ENCODE results near the gene BIRC3.

The BIRC3 gene

DNA sequence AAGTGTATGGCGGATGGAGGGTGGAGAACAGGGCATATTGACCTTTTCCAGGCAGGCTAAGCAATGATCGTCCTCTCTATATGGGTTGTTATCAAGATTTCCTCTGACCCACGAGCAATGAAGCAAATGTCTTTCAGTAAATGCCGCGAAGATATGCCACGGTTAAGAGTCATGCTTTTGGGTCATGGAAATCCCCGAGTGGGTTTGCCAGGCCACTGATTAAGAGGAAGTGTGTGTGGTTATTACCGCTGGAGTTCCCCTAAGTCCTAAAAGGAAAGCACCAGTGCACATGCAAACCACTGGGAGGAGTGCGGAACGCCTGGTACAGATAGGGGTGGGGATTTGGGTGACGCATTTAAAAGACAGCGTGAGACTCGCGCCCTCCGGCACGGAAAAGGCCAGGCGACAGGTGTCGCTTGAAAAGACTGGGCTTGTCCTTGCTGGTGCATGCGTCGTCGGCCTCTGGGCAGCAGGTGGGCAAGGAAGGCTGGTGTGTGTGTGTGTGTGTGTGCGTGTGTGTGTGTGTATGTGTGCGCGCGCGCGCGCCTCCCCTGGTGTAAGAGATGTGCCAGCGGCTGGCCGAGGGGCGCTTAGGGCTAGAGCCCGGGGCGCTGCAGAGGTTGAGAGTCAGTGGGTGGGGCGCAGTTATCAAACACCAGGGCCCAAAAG, at the start of gene BIRC3:
BIRC3 (plus strand) TSS at position 386 of the 669 bp plus-strand sequence. CDS start 7,026 bp downstream, outside the sequence.
- peak; percentile 88 for DNase-seq (ENCODE audit: low read depth)

DNA sequence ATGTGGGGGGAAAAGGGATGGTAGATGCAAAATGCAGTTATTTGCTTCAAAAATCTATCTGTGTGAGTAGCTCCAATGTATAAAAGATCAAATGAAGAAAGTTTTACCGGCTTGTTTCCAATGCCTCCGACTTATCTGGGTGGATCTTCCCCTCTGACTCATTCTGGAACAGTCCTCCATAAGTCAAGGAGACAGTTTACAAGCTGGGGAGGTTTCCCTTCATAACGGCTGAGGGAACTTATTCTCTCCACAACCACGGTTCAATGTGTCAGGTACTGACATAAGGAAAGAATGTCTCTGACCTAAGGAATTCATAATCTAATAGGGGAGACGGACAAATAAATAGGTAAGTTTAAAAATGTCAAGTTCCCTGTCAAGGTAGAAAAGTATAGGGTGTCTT, 49.7 kb upstream of the BIRC3 start:
- DNase-seq (ENCODE audit: low read depth), result peak; percentile 58

DNA sequence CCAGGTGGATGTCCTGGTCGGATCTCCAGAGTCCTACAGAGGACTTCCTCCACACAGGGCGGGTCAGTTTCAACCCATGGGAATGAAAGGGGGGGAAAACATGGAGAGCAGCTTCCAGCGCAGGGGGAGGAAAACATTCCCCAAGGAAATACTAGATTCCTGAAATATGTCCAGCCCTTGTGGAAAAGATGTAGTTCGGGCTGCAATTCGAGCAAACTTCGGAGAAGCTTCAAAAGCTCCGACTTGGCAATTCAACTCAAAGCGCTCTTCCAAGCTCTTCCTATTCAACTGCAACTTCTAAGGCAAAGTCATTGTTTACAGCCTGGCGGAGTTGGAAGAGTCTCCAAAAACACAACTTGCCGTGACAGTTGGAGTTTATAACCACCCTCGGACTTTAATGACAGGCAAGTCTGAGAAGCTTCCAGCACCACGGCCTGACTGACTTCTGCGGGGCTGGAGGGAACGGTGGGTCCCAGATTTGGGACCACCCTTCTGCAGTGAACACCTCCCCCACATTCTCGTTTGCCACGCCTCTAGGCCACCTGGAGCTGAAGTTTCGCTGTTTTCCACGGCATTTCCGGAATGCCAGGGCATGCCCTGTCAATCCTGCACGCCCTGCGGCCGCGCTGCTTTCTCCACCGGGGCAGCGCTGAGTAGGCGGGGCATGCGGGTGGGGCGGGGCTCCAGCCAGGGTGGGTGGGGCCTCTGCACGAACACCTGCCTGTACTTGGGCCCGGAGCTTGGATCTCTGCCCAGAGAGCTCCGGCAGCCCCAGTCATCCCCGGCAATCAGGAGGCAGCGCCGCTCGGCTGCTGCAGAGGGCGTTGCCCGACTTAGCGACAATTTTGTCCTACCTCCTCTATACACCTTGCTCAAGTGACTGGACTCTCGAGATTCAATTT, 49.0 kb upstream of the BIRC3 start:
- peak; percentile 60 for DNase-seq (ENCODE audit: low read depth)

DNA sequence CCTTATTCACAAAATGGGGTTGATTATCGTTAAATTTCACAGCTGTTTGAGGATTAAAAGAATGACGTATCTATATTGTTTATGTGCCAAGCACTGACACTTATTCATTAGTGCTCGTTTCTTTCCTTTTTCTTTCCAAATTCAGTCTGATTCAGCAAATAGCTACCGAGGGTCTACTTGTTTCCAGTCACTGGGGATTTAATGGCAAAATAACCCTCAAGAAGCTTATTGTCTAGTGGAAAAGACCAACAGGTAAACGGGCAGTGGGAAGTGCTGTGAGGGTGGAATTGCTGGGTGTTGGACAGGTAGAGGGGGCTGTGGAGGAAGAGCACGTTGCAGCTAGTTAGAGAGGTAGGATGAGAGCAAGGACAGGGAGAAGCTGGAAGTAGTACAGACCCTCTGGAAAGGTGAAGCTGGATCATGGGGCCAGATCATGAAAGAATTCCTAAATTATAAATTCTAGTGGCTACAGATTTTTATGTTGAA, 48.3 kb upstream of the BIRC3 start:
- no peak for DNase-seq (ENCODE audit: low read depth)

DNA sequence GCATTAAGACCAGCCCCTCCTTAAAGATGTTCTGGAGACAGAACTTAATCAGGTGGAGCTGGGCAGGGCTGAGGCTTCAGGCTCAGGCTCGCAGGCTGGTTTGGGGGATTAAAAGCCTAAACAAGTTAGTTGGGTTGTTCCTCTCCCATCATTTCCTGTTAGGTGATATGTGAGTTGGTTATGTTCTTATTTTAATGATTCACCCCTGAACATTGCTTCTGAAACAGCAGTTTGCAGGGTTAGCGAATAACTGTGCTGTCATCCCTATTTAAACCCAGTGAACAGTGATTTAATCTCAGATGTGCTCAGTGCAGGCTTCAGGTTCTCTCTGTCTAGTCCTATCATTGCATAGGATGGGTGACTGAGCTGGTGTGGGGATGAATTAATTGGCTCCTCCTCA, 47.4 kb upstream of the BIRC3 start:
- DNase-seq (ENCODE audit: low read depth), result no peak

DNA sequence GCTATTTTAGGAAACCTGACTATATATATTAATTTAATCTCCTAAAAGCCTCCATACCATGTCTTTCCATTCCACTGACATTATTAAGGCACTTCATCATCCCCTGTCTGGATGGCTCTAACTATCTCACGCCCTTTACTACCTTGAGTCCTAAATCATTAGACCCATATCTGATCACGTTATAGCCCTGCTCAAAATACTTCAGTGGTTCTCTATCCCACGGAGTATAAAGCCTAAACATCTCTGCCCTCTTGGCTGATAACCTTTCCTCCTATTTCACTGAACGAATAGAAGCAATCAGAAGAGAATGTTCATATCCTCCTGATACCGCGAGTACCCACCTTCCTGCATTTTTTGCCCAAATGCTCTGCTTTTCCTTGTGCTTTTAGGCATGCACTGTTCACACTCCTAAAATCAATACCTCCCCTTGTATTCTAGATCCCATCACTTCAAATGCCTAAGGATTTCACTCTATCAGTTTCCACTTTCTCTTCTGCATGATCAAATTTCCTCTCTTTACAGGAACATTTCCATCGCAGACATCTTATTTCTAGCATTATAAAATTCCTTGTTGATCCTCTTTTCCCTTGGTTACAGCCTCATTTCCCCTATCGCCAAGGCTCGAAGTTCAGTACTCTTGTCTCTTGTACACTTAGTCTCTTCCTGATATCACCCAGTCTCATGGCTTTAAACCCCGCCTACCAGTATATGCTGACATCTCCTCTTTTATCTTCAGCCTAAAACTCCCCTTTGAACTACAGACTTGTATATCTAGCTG, 45.0 kb upstream of the BIRC3 start:
- DNase-seq (ENCODE audit: low read depth), result no peak

DNA sequence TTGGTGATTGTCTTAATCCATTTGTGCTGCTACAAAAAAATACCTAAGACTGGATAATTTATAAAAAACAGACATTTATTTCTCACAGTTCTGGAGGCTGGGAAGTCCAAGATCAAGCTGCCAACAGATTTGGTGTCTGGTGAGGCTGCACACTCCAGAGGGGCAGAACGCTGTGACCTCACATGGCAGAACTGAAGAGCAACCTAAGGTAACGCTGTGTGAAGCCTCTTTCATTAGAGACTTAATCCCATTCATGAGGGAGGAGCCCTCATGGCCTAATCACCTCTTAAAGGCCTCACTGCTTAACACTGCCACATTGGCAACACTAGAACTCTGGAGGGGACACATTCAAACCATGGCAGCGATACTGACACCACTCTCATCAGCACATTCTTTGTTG, 42.7 kb upstream of the BIRC3 start:
- no peak for DNase-seq (ENCODE audit: low read depth)

DNA sequence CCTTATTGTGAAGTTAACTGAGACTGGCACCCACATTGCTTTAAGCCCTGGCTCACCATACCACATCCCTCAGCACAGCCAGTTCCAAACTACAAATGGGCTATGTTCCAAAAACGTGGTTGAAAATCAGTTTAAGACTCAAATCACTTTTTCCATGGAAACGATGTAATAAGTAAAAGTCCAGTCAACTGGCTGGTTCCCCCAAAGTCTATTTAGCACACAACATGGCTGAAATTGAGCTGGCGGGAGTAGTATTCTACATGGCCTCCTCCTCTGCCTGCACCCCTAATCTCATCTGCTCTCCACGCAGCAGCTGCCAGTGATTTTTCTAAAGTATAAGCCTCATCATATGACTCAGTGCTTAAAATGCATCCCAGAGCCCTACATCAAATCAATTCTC, 40.9 kb upstream of the BIRC3 start:
- DNase-seq (ENCODE audit: low read depth), result peak; percentile 71

DNA sequence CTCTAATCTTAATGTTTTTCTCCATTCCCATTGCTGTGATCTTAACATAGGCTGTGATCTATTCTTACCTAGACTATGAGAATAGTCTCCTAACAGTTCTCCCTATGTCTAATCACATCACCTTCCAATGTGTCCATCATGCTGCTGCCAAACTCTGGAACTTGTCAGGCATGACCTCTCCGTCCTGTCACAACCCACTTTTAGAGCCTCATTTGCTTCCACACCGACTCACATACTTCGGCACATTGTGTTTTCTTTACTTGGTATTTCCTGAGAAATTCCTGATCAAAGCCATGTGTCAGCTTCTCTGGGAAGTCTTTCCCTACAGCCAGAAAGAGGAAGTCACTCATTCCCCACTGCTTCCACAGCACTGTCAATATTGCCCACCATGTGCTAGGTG, 40.5 kb upstream of the BIRC3 start:
- peak; percentile 18 for DNase-seq (ENCODE audit: low read depth)

DNA sequence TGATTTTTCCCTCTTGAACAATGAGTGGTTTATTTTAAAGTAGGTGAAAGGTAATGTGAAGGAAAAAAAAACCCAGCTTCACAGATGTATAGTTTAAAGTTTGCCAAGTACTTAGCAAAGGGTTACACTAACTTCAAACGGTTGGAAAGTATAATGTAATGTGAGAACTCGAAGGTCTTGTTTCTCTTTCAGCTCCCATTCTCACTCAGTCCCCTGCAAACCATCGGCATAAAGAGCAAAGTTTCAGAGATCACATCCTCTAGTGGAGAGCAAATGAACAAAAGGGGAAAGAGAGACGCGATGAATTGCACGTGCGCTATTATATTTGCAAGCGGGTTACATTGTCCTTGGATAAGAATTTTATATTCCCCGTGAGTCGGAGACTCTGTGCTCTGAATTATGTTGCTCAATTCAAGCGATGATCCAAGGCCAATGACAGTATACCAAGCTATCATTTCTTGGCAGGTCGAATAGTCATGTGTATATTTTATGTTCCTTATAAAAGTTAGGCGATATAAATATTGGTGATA, 37.6 kb upstream of the BIRC3 start:
- DNase-seq (ENCODE audit: low read depth), result peak; percentile 76

DNA sequence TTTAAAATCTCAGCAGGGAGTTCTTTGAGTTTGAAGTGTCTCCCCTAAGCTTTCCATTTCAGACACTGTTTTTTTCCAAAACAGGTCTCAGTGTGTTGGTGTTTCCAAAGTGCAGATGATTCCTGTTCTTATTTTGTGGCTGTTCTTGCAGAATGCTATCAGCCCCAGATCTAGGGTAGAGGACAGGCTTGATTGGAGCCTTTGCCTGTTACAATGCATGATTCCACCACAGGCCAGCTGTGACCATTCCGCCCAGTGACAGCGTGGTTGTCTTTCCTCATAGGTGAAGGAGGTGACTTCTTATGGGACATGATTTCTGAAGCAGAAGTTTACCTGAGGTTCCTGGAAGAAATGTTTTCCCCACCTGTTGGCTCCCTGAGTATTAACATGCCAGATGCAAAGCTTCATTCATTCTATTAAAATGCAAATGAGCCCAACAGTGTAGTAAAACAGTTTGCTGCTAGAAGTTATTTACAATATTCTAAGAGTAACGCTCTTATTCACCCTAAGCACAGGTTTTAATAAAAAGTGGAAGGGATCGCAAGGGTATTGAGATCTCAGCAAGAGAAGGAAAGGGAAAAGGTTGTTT, 36.9 kb upstream of the BIRC3 start:
- DNase-seq (ENCODE audit: low read depth), result no peak

DNA sequence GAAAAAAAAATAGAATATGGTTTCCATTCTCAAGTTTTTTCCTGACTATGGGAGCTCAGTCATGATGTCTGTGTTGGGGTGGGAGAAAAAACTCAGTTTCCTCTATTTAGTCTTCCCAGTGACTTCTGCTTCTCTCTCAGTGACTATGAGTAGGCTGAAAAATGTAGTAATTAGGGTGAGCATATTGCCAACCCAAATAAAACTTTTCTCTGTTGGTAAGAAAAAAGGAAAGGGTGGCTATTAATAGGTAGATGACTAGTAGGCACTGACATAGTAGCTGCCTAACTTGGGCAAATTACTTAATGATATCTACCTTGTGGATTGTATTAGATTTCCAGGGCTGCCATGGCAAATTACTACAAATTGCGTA, 34.2 kb upstream of the BIRC3 start:
- no peak for DNase-seq (ENCODE audit: low read depth)

DNA sequence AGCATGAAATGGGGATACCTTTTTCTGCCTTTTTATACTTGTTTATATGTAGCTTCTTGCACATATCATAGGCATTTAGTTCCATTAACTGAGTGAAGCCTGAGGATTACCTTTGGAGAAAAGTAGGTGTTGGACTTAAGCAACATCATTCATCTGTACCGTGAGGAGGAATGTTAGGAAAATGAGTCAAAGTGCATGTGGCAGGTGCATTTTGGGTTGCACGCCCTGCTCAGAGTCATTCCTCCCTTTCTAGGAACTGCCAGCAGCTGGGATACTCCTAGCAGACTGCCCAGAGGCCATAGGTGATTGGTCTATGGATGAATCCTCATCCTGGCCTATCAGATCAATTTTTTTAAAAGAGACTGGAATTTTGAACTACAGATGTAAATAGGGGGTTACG, 33.3 kb upstream of the BIRC3 start:
- DNase-seq (ENCODE audit: low read depth), result no peak

DNA sequence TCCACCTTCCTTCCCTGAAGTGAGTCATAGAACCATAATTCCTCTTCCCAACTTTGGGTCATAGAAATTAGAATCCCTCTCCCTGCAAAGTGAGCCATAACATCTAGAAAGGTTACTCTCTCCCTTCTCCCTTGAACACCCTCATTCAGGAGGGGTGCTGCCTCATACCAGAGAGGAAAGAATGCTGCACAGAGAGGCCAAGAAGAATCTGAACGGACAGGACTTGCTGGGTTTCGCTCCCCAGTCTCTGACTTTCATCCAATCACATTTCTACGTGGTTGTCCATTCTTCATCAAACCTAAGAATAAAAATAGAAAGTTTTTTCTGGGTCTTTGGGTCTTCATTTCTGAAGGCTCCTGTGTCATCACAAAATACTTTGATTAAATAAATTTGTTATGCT, 31.0 kb upstream of the BIRC3 start:
- no peak for DNase-seq (ENCODE audit: low read depth)

DNA sequence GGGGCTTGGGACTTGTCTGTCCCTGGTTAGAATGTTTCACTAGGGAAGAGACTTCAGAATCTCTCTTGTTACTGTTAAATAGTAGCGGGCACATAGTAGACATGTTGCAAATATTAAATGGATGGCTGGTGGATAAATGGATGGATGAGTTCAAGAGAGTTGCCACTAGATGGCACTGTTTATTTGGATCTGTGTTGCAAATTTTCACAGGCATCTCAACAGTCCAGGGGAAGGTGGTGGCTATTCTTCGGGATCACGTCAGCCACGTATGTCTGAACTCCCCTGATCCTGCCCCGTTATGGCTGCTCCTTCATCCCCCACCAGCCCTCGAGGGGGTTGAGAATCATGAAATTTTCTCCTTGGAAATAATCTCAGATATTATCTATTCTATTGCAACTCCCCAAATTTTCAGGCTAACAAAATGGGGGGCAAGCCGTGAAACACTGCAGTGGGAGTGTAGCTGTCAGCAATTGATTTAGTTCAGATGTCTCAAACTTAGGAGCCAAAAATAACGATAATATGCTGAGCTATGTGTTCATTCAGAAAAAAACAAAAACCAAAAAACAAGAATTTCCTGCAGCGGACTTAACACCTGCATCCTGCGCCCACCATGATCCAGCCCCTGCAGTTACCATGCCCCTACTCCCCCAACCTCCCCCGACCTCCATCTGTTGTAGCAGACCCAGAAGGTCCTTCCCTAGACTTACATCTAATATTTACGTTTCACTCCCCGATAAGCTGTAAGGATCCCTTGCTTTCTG, 29.1 kb upstream of the BIRC3 start:
- DNase-seq (ENCODE audit: low read depth), result peak; percentile 70

DNA sequence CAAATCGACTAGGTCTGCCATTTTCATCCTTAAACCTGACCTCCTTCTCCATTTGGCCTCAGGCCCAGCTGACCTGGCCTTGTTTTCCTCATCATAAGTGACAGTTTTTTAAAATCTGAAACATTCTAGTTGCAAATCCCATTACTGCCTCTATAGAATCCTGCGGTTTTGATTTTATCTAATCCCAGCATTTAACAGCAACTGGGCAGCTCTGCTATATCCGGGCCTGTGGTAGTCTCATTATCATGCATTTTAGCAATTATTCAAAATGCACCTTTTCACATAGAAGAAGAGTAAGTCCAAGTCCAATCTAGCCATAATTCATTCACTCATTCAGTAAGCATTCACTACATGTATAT, 28.6 kb upstream of the BIRC3 start:
- DNase-seq (ENCODE audit: low read depth), result no peak

DNA sequence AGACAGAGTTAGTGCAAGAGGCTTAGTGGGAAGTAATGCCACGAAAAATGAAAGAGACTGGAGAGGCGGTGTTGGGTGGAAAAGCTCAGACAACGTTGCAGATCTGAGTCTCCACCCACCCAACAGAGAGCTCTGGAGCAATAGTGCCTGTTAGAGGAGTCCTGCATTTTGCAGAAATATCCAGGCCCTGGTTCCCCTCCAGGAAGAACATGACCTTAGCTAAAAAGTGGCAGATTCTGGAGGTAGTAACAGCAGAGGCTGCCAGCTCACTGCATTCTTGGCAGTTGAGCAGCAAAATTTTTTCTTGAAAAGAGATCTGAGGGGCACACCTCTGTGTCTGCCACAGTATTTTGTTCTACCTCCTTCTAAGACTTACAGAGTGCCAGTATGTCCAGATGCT, 27.7 kb upstream of the BIRC3 start:
- DNase-seq (ENCODE audit: low read depth), result peak; percentile 50

DNA sequence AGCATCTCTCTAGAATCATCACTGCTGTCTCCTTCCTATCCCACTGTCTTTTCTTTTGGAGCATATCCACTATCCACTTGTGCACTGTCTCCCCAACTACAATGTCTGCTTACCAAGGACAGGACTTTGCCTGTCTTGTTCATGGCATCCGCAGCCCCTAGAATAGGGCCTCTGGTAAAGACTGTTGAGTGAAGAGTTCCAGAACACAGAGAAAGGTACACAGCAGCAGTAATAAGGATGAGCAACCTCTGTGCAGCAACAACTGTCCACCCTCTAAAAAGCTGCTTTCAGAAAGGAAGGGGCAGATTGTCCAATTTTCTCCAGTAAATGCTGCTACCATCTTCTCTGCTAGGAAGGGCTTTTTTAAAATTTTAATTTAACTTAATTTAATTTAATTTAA, 25.5 kb upstream of the BIRC3 start:
- no peak for DNase-seq (ENCODE audit: low read depth)

DNA sequence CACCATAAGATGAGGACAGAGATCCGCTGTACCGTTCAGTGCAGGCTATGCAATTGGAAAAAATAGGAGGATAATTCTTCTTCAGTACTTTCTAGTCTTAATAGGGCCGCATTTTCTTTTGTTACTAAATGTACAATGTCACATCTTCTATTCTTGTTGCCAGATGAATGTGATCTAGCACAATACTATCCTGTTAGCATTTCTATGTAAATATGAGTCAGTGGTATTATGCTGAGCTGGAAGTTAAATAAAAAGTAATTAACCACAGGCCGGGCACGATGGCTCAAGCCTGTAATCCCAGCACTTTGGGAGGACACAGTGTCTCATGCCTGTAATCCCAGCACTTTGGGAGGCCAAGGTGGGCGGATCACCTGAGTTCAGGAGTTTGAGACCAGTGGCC, 24.4 kb upstream of the BIRC3 start:
- DNase-seq (ENCODE audit: low read depth), result no peak

DNA sequence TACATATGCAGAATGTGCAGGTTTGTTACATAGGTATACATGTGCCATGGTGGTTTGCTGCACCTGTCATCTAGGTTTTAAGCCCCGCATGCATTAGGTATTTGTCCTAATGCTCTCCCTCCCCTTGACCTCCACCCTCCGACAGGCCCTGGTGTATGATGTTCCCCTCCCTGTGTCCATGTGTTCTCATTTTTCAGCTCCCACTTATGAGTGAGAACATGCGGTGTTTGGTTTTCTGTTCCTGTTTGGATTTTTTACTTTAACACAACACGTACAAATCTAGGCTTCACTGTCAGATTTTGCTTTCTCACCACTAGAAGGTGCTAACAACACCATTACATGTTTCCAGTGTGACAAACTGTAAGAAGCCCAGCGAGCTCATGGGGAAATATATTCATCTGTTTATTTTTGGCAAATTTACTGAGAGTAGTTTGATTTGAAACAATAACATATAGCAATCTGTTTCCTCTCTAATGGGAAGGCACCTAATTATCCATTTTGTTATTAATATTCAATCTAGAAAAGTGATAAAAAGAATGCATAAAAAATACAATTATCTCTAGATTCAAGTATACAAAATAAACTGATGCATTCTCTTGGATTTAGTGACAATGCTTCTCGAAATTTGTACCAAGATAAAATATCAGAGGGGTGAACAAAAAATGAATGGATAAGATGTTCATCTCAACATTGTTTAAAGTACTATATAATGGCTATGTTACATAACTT, 23.2 kb upstream of the BIRC3 start:
- DNase-seq (ENCODE audit: low read depth), result peak; percentile 51

DNA sequence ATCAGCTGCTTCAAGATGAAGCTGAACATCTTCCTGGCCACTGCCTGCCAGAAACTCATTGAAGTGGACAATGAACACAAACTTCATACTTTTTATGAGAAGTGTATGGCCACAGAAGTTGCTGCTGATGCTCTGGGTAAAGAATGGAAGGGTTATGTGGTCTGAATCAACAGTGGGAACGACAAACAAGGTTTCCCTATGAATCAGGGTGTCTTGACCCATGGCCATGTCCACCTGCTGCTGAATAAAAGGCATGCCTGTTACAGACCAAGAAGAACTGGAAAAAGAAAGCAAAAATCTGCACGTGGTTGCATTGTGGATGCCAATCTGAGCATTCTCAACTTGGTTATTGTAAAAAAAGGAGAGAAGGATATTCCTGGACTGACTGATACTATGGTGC, 22.2 kb upstream of the BIRC3 start:
- DNase-seq (ENCODE audit: low read depth), result no peak

Measured in fibroblast of gingiva (primary cell).